ENCODE results near the gene TEPSIN.
A peak's percentile ranks its signal among the peaks of the same experiment; 100 is the strongest.

TEPSIN gene

GRCh38 chr17:81249223-81250040 is 10.6 kb upstream of the TEPSIN start:
- no peak for DNase-seq

GRCh38 chr17:81248649-81249048 is 9.8 kb upstream of the TEPSIN start:
- no peak for DNase-seq

DNA sequence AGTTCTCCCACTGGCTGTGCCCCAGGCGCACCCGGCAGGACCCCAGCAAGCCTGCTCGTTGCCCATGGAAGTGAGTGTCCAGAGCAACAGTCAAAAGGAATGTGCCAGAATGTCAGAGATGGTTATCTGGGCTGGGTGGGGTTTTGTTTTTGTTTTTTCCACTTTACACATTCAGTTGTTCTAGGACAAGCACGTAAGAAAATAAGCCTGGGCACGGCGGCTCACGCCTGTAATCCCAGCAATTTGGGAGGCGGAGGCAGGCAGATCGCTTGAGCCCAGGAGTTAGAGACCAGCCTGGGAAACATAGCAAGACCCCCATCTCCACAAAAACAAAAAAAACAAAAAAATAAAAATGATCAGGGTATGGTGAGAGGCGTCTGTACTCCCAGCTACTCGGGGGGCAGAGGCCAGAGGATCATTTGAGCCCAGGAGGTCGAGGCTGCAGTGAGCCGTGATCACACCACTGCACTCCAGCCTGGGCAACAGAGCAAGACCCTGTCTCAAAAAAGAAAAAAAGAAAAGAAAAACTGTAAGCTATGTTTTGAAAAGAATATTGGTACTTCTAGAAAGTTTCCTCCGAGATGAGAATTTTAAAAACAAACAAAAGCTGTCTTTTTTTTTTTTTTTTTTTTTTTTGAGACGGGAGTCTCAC is 8.6 kb upstream of the TEPSIN start:
- DNase-seq = no peak

GRCh38 chr17:81246679-81247338 is 8.0 kb upstream of the TEPSIN start:
- no peak for DNase-seq

GRCh38 chr17:81246343-81246670 is 7.5 kb upstream of the TEPSIN start:
- DNase-seq = no peak

GRCh38 chr17:81245665-81246342 is 6.9 kb upstream of the TEPSIN start:
- no peak for DNase-seq

- DNase-seq = no peak
Observed at GRCh38 chr17:81245024-81245664, 6.3 kb upstream of the TEPSIN start.

DNA sequence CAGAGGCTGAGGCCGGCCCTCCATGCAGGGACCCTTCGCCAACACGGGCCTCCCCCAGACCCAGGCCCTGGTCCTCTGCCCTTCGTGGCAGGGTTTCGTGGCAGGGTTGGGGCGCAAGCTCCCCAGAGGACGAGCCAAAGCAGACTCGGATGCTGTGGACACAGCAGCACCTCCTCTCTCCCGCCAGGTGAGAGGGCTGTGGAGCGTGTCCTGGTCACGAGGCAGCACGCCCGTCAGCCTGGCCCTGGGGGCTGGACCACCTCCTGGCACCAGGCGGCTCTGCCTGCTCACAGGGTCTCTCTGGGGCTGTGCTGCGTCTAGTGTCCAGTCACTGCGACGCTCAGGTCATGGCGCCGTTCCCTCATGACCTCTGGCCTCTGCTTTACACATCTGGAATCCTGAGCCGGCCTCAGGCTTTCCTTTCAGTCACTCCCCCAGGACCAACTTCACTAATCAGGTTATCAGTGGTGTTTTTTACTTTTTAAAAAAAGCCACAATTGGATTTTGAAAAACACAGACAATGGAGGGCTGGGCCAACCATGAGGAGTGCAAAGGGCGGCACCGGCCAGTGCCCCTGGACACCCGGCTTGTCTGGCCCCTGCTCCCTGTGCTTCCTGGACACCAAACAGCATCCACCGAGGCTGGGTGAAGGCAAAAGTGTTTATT is 5.6 kb upstream of the TEPSIN start:
- no peak for DNase-seq

GRCh38 chr17:81243333-81243664 is 4.4 kb upstream of the TEPSIN start:
- no peak for DNase-seq

GRCh38 chr17:81242421-81243332 is 3.8 kb upstream of the TEPSIN start:
- no peak for DNase-seq

DNA sequence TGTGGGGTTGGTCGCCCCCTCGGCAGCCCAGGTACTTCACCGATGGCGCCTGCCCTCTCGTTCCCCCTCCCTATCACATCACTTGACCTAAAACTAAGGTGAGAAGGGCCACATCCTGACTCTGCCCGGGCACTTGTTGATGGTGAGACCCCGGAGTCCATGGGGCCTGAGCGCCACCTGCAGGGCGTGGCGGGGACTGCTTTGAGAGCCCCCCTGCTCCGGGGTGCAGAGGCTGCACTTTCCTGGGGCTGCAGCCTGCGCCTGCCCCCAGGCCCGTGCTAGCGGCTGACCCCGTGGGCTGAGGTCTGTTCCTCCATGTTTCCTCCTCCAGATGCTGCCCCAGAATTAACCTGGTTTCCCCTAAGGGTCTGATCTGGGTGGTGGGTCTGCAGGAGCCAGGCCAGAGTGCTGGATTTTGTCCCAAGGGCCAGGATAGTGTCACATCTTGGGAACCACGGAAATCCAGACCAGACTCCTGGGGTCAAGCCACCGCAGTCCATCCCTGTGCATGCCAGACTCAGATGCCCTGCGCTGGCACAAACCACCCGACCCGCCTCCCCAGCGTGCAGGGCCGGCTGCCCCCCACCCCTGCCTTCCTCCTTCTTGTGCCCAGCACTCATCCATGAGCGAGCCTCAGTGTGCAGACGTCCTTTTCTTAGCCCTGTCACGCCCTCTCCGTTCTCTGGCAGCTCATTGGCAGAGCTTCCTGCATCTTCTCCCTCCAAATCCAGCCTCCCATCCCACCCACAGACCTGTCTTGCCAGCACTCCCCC is 3.0 kb upstream of the TEPSIN start:
- peak; percentile 55 to 65 for DNase-seq

DNA sequence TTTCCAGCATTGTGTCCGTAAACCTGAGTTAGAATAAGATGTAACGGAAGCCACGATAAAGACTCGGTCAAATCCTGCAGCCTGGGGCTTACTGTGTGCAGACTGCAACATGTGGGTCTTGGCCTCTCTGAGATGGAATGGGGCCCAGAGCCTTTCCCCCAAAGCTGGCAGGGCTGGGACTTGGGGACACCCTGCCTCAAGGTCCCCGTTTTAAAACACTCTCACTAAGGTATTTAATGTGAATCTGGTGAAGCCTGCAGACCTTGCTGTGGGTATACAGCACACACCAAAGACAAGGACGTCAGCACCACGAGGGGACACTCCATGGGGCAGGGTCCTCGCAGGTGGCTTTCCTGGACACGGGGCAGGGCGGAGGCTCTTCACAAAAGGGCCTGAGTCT is 2.3 kb upstream of the TEPSIN start:
- no peak for DNase-seq

DNA sequence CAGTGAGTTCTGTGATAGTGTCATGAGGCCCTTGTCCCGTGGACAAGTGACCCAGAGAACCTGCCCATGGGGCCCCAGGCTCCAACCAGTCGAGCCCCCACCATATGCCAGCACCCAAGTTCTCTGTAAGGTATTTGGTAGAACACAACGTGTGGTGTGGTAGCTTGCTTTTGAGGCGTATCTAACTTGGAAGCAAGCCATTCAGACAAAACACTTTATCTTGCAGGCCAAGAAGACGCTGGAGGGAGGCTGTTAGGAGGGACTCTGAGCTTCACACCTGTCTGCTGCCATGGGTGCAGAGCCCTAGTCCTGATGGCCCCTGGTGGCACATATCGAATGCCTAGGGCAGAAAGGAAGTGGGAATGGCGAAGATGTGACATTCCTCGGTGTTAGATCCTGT is 1.9 kb upstream of the TEPSIN start:
- no peak for DNase-seq

DNA sequence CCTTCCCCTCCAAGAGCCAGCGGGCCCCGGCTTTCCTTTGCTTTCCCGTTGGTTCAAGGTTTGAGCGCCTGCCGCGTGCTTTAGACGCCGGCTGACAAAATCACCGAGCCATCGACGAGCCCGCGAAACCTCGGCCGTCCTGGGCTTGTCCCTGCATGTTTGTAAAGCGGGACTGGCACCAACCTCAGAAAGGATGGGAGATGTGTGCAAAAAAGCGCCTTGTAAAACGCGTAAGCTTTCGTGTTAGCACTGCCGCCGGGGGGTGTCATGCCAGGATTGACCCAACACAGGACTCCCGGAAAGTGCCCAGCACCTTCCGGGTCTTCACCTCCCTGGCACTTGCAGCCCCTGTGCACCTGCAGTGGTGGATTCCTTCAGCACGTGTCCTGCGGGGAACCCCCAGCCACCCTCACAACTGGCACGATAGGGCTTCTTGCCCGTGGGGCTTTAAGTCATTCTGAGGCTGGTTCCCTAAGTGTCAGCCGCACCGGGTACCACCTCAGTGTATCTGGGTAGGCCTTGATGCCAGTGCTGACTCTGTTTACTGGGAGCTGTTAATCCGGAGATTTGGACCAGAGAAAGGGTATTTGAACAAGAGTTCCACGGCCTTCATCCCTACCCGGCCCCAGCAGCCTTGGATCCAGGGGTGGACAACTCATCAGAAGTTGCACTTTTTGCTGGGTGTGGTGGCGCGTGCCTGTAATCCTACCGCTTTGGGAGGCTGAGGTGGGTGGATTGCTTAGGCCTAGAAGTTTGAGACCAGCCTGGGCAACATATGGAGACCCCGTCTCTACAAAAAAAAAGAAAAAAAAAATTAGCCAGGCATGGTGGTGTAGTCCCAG is 1.1 kb upstream of the TEPSIN start:
- DNase-seq = peak; percentile 13 to 37

DNA sequence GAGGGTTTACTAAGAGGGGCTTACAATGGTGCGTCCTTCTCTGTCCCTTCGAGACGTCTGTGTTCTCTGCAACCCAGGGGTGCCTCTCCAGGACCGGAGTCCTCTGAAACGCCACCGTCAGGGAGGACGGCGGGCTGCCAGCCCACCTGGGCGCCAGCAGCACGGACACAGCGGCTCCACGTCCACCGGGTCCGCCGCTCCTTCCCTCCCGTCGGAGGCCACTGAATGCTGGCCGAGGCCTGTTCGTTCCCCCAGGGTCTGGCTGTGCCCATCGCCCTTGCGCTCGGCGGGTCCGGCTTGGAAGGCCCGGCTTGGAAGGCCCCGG is 403 bp downstream of the TEPSIN start:
- DNase-seq = no peak

- no peak for DNase-seq
Observed at GRCh38 chr17:81237591-81238489, 1.0 kb downstream of the TEPSIN start.

DNA sequence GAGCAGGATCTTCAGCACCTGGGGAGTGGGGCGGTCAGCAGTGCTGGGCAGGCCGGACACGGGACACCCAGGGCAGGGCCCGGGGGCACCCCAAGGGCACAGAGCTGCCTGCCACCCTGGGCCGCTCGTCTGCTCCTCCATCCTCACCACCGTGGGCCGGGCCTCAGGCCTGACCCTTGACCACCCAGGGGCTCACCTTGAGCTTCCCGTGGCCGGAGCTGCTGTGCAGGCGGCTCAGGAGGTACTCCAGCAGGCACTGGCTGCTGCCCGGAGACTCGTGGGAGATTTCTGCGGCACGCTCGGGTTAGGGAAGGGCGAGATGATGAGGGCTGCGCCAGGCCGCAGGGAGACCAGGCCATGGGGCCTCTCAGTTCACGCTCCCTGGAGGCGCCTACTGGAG is 2.1 kb downstream of the TEPSIN start:
- no peak for DNase-seq

DNA sequence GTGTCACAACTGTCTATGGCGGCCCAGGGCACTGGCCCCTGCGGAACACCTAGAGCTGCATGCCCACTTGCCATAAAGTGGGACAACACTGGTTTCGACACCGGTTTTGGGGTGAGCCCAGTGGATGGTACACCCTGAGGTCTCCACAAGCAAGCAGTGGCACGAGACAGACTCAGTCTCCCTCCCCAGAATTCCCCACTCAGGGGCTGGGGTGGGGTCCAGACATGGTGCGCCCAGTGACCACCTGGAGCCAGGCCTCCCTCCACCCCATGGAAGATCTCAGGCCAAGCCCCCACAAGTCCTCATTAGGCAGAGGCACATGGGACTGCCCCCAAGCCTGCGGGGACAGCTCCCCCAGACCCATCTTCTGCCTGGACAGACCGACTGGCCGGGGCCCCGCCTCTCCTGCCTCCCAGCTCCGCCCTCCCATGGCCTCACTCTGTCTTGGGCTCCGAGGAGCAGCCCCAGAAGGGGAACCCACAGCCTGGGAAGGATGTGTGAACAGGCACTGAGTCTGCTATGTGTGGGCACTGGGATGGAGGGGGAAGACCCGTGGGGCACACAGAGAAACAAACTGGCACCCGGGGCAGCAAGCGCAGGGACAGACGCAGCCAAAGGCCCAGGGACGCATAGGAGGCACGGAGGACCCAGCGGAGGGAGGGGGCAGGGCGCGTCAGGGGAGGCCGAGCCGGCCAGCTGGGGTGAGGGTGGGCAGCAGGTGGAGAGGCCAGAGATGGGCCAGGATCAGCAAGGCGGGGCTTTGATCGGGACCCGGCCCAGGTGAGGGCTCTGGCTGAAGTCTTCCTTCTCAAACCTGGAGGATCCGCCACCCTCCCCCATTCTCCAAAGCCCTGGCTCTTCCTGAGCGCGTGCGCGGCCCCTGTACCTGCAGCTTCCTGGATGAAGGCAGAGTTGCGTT is 2.8 kb downstream of the TEPSIN start:
- no peak for DNase-seq
